ENCODE data around the gene SLC5A11.

DNA sequence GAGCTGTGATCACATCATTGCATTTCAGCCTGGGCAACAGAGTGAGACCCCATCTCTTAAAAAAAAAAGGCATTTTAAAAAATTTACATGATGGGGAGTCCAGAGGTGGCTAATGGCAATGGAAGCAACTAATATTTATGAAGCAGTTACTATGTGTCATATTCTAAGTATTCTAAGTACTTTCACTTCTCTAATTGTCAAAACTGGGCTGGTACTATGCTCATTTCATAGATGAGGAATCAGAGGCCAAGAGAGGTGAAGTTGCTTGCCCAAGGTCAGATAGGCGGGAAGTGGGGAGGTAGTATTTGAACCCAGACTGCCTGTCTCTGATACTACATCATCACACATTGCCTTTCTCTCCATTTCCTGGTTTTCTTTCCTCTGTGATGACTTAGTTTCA, 50.7 kb downstream of the SLC5A11 start:
- TF ChIP-seq, protein P1, sequence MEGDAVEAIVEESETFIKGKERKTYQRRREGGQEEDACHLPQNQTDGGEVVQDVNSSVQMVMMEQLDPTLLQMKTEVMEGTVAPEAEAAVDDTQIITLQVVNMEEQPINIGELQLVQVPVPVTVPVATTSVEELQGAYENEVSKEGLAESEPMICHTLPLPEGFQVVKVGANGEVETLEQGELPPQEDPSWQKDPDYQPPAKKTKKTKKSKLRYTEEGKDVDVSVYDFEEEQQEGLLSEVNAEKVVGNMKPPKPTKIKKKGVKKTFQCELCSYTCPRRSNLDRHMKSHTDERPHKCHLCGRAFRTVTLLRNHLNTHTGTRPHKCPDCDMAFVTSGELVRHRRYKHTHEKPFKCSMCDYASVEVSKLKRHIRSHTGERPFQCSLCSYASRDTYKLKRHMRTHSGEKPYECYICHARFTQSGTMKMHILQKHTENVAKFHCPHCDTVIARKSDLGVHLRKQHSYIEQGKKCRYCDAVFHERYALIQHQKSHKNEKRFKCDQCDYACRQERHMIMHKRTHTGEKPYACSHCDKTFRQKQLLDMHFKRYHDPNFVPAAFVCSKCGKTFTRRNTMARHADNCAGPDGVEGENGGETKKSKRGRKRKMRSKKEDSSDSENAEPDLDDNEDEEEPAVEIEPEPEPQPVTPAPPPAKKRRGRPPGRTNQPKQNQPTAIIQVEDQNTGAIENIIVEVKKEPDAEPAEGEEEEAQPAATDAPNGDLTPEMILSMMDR (conservative IDR thresholded peaks at IDR 0.05): no peak
- no peak for TF ChIP-seq EZH2 (IDR thresholded peaks at IDR 0.05; ENCODE audit: low read depth)
